ENCODE results near the gene PLS1.

GRCh38 chr3:142732066-142732465, 135.9 kb downstream of the PLS1 start:
- TF ChIP-seq CTCF (conservative IDR thresholded peaks at IDR 0.05; ENCODE audit: low read depth, low read length) (no peak), EZH2phosphoT487 (IDR thresholded peaks at IDR 0.05; ENCODE audit: borderline replicate concordance, low read length) (no peak), EZH2 (IDR thresholded peaks at IDR 0.05; ENCODE audit: low read length, unreplicated experiment) (no peak)
